Fibroblast of skin of right biceps (primary cell): ENCODE results near the gene DMBX1.

Experiments
- DNase-seq: peaks from one replicate; pipeline ENCODE4 v3.0.0-alpha.2; 2013

DMBX1 gene

DNA sequence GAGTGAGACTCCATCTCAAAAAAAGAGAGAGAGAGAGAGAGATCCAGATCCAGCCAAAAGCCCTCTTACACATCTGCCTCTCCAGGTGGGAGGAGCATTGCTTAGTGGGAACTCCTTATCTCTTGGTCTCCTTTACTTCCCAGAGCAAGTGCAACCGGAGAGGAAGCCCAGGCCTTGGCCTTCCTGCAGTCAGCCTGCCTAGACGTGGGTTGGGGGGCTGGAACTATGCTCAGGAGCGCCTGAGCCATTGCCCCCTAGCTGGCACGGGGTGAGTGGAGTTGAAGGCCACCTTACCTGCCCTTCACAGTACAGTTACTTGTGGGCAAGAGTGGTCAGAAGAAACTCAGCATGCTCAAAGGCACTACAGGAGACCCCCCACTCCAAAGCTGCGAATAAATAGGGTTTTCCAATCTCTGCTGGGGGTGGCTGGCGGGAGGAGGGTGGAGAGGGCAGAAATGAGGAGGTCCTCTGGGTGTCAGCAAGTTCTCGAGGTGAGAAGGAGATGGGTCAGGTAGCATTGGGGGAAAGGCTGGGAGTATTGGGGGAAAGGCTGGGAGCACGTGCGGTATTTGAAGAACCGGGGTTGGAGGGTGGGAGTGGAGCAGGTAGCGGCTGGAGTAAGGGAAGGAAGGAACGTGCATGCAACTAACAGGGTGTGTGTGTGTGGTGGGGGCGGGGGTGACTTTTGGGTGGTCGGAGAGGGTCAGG, 4.7 kb upstream of the DMBX1 start:
- DNase-seq = no peak

DNA sequence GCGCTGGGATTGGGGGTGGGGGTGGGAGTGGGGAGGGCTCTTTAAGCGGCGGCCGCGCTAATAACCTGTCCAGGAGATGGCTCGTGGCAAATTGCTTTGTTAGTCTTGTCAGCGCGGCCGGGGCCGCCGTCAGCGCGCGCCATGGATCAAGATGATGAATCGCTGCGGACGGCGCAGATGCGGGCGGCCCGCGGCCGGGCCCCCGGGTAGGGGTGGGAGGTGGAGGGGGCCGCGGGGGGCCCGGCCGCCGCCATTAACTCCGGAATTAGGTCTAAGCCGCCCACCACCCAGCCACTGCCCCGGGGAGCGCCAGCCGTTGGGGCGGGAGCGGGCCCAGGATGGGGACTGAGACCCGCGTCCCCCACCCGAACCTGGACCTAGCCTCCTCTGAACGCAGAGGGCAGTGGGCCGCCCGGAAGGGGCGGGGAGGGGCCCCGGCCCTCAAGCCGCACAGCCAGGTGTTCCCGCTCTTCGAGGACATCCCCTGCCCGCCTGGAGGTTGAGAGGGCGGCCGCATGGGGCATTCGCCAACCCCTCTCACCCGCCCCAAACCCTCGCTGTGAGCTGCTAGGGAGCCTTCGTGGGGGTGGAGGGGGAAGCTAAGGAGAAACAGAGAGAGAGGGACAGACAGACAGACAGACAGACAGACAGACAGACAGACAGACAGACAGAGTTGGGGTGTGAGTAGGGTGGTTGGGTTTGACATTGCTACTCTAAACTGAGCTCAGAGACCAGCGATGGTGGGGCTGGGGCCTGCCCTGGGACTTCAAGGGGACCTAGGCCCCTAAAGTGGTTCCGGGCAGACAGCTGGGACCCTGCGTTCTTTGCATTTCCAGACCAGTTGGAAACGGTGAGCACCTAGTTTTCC, 3.8 kb upstream of the DMBX1 start:
- no peak for DNase-seq

DNA sequence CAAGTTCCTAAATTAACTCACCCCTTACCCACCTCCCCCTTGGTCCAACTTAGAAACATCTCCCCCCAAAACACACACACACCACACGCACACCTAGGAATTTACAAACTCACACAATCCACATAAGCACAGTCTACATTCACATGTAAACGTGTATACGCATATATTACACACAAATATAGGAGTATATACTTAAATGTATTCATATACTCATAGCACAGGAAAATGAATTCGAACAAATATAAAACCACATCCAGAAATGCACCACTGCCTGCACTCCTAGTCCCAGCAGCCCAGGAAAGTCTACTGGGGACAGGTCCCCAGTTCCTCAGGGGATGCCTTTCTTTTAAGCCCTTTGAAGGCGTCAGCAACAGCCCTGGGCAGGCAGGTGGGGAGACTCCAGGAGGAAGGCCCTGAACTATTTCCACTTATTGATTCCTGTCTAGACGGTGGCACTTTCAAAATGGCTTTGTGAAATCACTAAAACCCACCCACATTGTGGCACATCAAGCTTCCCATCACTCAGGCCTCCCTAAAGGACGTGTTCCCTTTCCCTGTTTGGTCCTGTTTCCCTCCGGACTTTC, 3.1 kb upstream of the DMBX1 start:
- DNase-seq = no peak

DNA sequence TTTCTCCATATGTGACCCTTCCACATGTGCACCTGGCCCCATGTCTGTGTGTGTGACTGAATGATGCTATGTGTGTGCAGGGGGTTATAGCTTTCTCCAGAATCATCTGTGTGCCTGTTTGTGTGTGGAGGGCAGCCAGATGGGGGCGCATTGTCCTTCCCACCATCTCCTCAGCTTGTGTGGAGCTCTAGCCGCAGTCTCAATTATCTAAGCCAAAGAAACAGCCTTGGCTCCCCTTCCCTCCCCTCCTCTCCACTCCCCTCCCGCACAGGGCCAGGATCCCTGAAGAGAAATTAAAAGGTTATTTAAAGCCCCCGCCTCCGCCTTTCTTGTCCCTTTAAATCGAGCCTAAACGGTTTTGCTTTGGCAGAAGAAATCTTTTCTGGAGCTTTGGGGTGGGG, 1.8 kb upstream of the DMBX1 start:
- peak; percentile 31 for DNase-seq

DNA sequence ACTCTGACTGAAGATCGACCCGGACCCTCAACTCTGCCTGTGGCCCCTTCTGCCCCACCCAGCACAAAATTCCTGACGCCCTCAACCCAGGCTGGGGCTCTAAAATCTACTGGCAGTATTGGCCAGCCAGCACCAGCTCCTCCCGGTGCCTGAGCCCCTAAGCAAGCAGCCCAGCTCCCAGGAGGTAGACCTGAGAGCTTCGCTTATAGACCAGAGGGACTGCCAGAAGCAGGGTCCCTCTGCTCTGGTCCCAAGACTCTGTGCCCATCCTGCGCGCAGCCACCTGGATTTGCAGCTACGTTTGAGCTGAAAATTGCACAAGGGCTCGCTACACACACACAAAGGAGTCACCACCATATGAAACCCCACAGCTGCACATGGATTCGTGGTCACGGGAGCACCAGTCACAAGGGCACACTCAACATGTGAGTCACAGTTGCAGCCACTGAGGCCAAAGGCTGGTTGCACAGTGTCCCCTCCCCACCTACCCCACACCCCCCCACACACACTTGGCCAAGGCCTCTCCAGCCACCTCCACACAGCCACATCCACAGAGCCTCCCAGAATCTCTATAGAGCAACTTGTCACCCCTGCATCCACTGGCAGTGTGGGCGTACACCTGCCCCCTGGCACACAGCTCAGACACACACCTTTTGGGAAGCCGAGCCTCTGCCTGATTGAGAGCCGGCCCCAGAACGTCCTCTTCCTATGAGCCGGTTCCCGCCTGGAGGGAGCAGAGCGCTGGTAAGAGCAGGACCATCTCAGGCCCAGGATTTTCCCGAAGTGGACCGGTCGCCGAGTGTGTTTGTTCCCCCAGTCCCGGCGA, 1.1 kb upstream of the DMBX1 start:
- peak; percentile 8 for DNase-seq

DNA sequence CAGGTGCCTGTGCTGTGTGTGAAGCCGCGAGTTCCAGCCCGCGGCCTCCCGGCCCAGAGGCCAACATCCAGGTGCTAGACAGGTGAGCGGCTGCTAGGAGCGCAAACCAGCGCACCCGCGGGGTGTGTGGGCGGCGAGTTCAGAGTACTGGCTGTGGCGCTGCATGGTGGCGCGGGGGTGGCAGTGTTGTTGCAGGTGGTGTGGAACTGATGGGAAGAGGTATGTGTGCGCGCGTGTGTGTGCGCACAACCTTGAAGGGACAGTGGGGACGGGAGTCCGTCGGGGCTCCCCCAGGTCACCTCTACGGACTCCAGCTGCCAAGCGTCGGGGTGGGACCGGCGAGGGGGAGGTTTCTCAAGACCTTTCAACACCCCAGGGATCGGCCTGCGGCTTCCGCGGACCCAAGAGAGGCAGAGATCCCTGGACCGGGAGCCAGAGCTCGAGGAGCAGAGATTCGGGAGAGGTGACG, 433 bp upstream of the DMBX1 start:
- DNase-seq = no peak

DNA sequence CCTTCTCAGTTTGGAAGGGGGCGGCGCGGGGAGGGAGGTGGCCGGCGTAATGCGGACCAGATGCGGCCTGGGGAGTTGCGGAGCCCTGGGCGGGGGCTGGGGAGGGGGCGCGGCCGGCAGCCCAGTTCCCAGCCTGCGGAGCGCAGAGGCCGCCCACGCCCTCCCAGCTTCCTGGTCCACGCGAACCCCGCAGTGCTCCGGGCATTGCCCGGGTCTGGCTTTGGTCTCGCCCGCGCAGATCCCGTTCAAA, 695 bp downstream of the DMBX1 start:
- no peak for DNase-seq

DNA sequence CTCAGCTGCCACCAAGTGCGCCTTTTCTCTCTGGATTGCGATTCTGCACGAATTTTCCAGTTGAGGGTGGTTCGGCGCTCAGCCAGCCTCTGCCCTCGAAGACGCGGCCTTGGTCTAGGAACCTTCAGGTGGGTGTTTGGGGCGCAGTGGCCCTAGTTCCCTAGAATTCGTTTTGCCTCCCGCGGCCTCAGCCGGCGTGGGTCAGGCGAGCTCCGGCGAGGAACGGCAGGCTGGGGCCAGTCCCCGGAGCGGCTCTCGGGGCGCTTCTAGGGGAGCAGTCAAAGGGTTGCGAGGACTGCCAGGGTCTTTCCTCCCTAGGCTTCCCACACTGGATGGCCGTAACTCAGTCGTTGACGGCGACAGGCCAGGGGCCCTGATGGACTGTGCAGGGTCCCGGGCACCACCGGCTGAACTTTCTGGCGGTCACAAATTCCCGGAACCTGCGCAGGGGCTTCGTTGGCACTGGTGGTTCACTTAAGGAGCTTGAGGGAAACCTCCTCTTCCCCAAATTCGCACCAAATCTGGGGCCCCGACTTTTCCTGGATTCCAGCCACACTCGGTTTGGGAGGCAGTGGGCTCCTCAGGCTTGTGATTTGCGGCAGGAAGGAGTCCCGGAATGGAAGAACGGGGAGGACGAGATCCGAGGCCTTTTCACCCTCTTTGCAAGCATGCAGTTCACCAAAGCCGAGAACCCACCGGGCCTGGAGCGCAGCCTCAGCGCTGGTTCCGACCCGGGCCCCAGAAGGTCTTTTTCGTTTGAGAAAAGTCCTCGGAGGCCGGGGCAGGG, 1.2 kb downstream of the DMBX1 start:
- DNase-seq = no peak

DNA sequence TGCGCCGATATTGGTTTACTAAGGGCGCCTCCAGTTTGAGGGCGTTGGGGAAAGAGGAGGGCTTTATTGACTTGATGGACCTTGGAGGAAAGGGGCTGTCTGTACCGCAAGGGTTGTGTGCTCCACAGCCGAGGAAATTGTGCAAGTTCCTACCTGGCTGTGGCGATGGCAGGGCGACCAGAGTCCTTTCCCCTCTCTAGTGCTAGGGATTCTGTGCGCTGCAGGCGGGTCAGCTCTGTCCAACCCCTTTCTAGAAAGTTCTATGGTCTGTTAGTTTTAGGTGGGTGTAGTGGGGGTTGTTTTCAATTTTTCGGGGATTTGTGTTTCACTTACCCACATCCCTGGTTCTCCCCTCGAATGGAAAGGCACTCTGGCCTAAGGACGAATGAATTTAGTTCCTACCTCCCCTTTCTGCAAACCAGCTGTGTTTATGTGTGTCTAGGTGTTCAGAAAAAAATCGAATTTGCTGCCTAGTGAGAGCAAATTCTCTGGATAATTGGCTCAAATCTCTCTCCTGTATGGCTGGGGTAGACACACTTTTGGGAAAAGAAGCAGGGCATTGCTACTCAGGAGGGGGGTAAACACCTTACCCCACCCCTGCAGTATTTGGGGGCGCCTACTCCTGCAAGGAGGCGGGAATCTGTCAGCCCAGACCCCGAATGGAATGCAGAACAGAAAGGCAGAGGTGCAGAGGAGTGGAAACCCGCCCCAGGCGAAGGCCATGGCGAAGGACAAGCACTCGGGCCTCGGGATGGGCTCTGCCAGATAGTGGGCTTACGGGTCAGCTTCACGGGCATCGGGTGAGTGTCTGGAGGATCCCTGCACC, 2.0 kb downstream of the DMBX1 start:
- peak; percentile 6 for DNase-seq

DNA sequence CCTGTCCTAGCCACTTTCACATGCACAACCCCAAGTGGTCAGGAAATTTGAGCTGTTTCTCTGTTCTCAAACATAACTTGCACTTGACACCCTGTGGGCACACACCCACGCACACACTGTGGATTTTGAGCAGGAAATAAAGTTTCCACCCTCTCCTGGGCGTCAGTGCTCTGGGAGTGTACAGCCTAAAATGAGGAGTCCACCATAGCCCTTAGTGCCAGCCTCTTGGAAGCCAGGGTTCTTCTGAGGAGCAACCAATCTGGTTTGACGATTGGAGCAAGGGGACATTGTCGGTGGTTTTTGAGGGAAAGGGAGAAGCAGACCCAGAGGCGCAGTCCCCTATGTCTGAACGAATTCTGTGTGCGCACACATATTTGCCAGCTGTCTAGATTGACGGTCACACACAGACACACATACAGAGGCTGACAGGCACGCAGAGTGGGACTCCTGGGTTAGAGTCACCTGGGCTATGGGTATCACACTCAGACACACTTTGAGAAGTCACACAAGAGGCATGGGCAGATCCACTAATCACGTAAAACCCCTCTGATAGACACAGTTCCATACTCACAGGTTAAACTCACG, 2.7 kb downstream of the DMBX1 start:
- DNase-seq = no peak

DNA sequence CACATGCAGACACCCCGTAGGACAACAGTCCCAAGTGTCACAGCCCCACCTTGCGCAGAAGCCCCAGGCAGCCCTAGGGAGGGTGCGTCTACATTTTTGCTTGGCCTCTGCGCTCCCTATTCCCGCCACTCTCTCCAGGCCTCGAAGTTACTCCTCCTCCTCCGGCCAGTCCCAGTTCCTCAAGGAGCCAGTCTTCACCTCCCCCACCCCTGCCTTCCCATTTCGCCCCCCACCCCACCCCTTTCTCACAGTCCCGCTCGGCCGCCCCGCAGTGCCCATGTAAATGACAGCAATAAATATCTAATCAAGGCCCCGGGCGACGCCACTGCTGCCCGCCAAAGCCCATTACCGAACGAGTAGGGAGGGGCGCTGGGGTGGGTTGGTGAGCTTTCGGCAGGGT, 3.2 kb downstream of the DMBX1 start:
- no peak for DNase-seq

DNA sequence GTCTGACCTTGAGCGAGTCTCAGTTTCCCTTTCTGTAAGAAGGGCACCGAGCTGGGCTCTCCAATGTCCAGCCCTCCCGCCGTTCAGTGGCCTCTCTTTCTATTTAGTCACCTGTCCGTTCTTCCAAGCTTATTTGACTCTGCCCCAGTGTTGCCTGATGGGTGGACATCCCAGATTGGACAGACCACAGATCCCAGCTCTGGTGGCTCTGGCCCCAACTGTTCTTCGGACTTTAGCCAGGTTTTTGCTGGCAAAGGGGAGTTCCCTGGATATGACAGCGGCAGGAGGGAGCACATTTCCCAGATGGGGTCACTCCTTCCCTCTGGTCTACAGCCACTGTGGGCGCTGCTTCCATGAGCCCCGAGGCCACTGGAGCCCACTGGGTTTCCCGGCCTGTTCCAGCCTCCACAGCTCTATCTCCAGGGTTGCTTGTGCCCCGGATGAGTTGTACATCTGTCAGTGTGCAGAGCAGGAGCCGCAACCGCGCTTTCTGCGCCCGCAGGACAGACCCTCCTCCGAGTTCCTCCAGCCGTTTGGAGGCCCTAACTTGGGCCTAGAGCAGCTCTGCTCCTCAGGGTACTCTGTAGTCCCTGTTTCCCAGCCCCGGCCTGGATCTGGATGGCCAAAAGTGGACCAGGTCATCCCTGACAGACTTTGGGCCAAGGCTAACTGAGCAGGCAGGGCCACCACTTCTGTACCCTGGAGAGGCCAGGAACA, 3.8 kb downstream of the DMBX1 start:
- no peak for DNase-seq

DNA sequence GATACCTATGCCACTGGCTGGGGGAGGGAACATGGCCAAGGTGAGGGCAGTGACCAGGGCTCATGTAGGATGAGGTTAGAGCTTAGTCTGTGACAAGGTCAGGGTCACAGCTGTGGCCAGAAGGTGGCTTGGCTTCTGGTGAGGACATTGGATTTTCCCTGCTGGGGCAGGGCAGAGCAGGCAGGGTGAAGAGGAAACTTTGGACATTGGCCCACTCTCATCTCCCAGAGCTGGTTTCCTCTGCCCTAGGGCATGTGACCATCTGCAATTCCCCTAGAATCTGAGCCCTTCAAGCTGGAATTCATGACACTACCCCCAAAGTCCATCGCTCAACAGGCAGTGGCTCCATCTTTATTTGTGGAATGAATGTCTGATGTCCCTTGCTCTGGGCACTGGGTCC, 5.3 kb downstream of the DMBX1 start:
- DNase-seq = no peak

DNA sequence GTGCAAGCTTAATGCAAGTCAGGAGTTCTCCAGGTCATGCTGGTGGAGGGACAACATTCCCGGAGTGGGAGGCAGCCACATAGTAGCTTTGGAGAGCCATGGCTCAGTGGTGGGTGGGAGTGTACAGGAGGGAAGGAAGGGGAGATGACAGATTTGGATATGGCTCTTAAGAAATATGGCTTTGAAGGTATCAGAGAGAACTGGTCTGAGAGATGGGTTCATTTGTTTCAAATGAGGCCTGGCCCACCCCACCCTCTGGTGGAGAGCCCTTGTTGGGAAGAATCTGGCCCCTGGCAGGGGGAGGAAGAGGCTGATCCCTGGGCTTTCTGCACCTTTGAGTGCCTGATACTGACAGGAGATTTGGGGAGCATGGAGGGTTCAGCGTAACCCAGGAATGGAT, 6.1 kb downstream of the DMBX1 start:
- no peak for DNase-seq

DNA sequence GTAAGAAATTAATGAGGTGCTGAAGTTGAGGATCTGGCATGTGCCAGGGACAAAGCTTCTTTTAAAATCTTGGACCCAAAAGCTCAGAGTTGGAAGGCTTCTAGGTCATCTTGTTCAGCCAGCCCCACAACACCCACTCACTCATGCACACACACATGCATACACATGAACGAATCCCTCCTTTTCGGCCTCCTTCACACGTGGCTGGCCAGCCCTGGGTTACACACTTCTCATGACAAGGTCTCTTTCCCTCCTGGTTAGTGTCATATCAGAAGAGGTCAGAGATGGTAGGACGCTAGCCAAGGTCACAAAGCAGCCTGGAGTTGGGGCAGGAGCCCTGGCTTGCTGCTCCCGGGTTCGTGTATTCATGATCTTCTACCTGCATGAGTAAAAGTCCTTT, 6.9 kb downstream of the DMBX1 start:
- DNase-seq = no peak

DNA sequence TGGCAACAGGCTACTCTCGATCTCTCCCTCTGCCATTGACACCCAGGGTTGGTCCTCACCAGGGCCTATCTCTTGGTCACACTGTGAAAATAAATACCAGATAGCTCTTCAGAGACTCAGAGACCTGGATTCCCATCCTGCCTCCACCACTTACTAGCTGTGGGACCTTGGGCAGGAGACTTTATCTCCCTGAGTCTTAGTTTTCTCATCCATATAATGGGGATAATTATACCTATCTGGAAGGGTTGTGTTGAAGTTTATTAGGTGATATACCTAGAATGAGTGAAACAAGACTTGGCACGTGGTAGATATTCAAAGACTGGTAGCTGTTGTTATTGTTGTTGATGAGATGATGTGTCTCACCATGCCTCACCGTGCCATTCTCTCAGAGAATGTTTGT, 7.4 kb downstream of the DMBX1 start:
- no peak for DNase-seq

DNA sequence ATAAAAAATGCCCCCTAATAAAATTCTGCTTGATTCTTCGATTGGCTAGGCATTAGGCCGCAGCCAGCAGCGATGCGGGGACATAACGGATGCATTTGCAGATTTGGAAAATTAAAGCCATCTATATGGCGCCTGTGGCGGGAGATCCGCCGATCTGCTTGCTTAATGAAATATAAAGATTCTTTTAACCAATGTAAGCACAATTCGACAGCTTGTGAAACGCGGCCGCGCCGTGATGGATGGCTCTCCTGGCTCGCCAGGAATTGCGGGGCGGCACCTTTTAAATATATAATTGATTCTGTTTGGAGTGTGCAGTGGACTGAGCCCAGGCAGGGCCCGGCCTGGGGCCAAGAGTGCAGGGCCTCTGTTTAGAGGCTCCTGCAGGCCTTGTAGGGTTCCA, 8.0 kb downstream of the DMBX1 start:
- DNase-seq = no peak

DNA sequence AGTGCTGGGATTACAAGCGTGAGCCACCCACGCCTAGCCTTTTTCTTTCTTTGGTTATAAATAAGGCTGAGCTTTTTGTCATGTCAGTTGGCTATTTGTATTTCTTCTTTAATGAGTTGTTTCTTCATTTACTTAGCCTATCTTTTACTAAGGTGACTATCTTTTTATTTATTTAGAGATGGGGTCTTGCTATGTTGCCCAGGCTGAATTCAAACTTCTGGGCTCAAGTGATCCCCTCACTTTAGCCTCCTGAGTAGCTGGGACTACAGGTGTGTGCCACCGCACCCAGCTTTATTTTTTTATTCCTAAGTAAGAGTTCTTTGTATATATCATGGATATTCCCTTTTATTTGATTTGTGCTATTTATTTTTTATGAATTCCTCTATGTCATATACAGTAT, 11.9 kb downstream of the DMBX1 start:
- DNase-seq = no peak

DNA sequence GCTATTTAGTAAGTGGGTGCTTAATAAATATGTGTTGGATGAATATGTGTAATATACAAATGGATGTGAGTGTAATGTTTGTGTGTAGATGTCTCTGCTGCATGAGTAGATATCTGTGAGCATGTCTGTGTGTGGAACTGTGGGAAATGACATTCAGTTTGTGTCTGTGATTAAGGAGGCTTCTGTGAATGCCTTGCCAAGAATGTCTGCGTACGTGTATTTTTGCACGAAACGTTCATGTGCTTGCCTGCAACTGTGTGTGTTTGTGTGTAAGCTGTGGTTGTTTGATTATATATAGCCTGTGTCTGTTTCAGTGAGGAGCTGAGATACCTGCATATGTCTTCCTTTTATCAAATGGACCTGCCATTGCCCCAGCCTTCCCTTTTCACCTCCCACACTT, 13.8 kb downstream of the DMBX1 start:
- peak; percentile 22 for DNase-seq

DNA sequence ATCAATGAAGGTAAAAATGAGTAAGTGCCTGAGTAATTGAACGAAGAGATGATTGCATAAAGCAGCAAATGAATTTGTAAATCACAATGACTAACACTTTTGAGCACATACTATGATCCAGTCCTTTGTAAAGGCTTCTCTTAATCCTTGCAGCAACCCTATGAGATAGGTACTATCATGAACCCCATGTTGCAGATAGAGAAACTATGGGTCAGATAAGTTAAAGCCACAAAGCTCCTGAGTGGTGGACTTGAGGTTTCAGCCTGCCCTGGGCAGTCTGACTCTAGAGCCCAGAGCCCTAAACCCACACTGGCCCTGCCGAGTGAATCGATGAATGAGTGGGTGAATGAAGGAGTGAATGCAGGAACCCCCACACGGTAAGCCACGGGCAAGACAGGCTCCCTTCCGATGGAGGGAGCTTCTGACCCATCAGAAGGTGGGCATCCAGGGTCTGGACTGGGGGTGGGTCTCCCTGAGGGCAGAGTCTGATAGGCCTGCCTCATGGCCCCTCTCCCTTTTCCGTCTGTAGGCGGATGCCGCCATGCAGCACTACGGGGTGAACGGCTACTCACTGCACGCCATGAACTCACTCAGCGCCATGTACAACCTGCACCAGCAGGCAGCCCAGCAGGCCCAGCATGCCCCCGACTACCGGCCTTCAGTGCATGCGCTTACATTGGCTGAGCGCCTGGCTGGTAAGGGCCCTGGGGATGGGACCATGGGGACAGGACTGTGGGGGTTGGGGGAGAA, 17.0 kb downstream of the DMBX1 start:
- DNase-seq = no peak
